ENCODE data around the gene EHF. TPM values are rescaled to one million over a fixed set of nuclear protein-coding genes. Genes with fewer than 3 reads are reported as not detected.

Gene EHF
- total and polyA plus RNA-seq, 4 donors, result 8.9 to 144 (median 62.9) TPM

- no peak overlapping the region for H3K9ac ChIP-seq (ENCODE audit: insufficient read depth in 1 of 2, low read length in 2 of 2)
- DNase-seq (peak; percentile 23 to 64 (median 28)), ATAC-seq (ENCODE audit: insufficient read depth, low FRiP score) (peak; percentile 55)
- H3K27me3 ChIP-seq (ENCODE audit: control insufficient read depth in 3 of 3, insufficient read depth in 3 of 3, low read length in 2 of 3), result no peaks in the 10 kb centered on the region
- TF ChIP-seq, protein P1, sequence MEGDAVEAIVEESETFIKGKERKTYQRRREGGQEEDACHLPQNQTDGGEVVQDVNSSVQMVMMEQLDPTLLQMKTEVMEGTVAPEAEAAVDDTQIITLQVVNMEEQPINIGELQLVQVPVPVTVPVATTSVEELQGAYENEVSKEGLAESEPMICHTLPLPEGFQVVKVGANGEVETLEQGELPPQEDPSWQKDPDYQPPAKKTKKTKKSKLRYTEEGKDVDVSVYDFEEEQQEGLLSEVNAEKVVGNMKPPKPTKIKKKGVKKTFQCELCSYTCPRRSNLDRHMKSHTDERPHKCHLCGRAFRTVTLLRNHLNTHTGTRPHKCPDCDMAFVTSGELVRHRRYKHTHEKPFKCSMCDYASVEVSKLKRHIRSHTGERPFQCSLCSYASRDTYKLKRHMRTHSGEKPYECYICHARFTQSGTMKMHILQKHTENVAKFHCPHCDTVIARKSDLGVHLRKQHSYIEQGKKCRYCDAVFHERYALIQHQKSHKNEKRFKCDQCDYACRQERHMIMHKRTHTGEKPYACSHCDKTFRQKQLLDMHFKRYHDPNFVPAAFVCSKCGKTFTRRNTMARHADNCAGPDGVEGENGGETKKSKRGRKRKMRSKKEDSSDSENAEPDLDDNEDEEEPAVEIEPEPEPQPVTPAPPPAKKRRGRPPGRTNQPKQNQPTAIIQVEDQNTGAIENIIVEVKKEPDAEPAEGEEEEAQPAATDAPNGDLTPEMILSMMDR (IDR thresholded peaks at IDR 0.05; ENCODE audit: control extremely low read depth, extremely low read depth), result no peak
- H3K4me3 ChIP-seq, result no peak overlapping the region
- whole genome bisulfite sequencing, 2 donors, result 27 to 28% methylated on average over 9 of the region's 9 CpGs
- H3K36me3 ChIP-seq (ENCODE audit: control insufficient read depth in 4 of 4, insufficient read depth in 4 of 4, low read length in 4 of 4), result no peaks in the 10 kb centered on the region
- peak overlapping the region in 1 of 2 donors; percentile 80 for H3K27ac ChIP-seq (ENCODE audit: low read depth in 1 of 2, low read length in 1 of 2)
- peaks cover 0 to 2% (median 0%) of the 10 kb centered on the region in 4 donors for H3K9me3 ChIP-seq (ENCODE audit: control insufficient read depth in 4 of 4, insufficient read depth in 3 of 4, low read length in 3 of 4)
- peaks cover 0 to 4% (median 0%) of the 10 kb centered on the region in 5 donors for H3K4me1 ChIP-seq (ENCODE audit: control insufficient read depth in 5 of 5, insufficient read depth in 5 of 5, low read length in 5 of 5)
These were observed 33.8 kb downstream of the EHF start for GRCh38 chr11:34654483-34655334.

- no peak for DNase-seq
- Histone ChIP-seq H3K9me3 (ENCODE audit: control insufficient read depth in 4 of 4, insufficient read depth in 3 of 4, low read length in 3 of 4) (peaks cover 0 to 2% (median 0%) of the 10 kb centered on the region in 4 donors), H3K27ac (ENCODE audit: low read depth in 1 of 2, low read length in 1 of 2) (no peak overlapping the region), H3K36me3 (ENCODE audit: control insufficient read depth in 4 of 4, insufficient read depth in 4 of 4, low read length in 4 of 4) (no peaks in the 10 kb centered on the region), H3K4me3 (no peak overlapping the region), H3K27me3 (ENCODE audit: control insufficient read depth in 3 of 3, insufficient read depth in 3 of 3, low read length in 2 of 3) (no peaks in the 10 kb centered on the region), H3K9ac (ENCODE audit: insufficient read depth in 1 of 2, low read length in 2 of 2) (no peak overlapping the region), H3K4me1 (ENCODE audit: control insufficient read depth in 5 of 5, insufficient read depth in 5 of 5, low read length in 5 of 5) (peaks cover 0 to 4% (median 0%) of the 10 kb centered on the region in 5 donors)
- no peak for ATAC-seq (ENCODE audit: insufficient read depth, low FRiP score)
- TF ChIP-seq, protein P1 (IDR thresholded peaks at IDR 0.05; ENCODE audit: control extremely low read depth, extremely low read depth), result no peak
- WGBS, 2 donors, result 43% methylated on average over 2 of the region's 2 CpGs
These were observed 34.6 kb downstream of the EHF start for GRCh38 chr11:34655335-34656008.

DNA sequence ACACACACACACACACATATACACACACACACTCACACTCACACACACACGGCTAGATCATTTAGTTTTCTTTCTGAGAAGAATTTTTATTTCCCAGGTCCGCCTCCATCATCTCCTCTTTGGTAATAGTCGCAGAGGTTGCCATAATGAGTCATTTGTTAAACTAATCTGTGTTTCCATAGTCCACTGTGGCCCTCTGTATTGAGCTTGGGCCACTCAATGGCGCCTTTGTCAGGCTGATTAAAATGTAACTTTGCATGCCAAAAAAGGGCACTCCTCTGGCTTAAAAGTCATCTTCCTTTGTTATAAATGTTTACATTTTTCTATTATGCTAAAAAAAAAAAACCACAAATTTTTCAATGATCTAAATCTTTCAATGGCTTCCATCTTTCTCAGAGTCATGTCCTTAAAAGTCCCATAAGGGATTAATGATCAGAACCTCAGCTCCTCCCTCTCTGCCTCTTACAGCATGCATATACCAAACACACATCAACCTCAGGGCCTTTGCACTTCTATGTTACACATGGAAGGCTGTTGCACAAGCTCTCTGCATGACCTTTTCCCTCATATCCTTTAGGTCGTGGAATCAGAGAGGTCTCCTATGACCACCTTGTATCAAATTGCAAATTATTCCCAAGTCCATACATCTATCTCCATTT lies 35.3 kb downstream of the EHF start:
- H3K4me1 ChIP-seq (ENCODE audit: control insufficient read depth in 5 of 5, insufficient read depth in 5 of 5, low read length in 5 of 5), result peaks cover 0 to 4% (median 0%) of the 10 kb centered on the region in 5 donors
- no peak overlapping the region for H3K27ac ChIP-seq (ENCODE audit: low read depth in 1 of 2, low read length in 1 of 2)
- no peak overlapping the region for H3K4me3 ChIP-seq
- H3K9ac ChIP-seq (ENCODE audit: insufficient read depth in 1 of 2, low read length in 2 of 2), result no peak overlapping the region
- ATAC-seq (ENCODE audit: insufficient read depth, low FRiP score) (no peak), DNase-seq (no peak)
- no peaks in the 10 kb centered on the region for H3K36me3 ChIP-seq (ENCODE audit: control insufficient read depth in 4 of 4, insufficient read depth in 4 of 4, low read length in 4 of 4)
- TF ChIP-seq, protein P1 (IDR thresholded peaks at IDR 0.05; ENCODE audit: control extremely low read depth, extremely low read depth), result no peak
- no peaks in the 10 kb centered on the region for H3K27me3 ChIP-seq (ENCODE audit: control insufficient read depth in 3 of 3, insufficient read depth in 3 of 3, low read length in 2 of 3)
- H3K9me3 ChIP-seq (ENCODE audit: control insufficient read depth in 4 of 4, insufficient read depth in 3 of 4, low read length in 3 of 4), result peaks cover 0 to 2% (median 0%) of the 10 kb centered on the region in 4 donors
- 88 to 90% methylated on average over 5 of the region's 5 CpGs for WGBS, 2 donors
